Fibroblast of lung (primary cell): ENCODE results near the gene ZBBX. TPM values are rescaled to one million over a fixed set of nuclear protein-coding genes. Genes with fewer than 3 reads are reported as not detected.

Experiments used
- DNase-seq, 2 donors: peaks; one replicate each; pipeline versions ENCODE4 v3.0.0 to v3.0.0-alpha.2; 2010; ENCODE audit warnings: low read depth in 2 of 2
- H2AFZ ChIP-seq: 2 replicates; pipeline ENCODE4 v1.5.1; 2012; ENCODE audit warnings: low read length, control low read depth, inconsistent platforms
- H3K27ac ChIP-seq: 2 replicates; pipeline ENCODE4 v1.5.1; 2011; ENCODE audit warnings: low read length, control low read depth; ENCODE audit not compliant: insufficient read depth
- H3K27me3 ChIP-seq: 2 replicates; pipeline ENCODE4 v1.5.1; 2011; ENCODE audit warnings: mild to moderate bottlenecking, low read length; ENCODE audit not compliant: control insufficient read depth, insufficient read depth
- H3K36me3 ChIP-seq: 2 replicates; pipeline ENCODE4 v1.5.1; 2011; ENCODE audit warnings: low read length; ENCODE audit not compliant: control insufficient read depth, insufficient read depth
- H3K4me1 ChIP-seq: 2 replicates; pipeline ENCODE4 v1.5.1; 2011; ENCODE audit warnings: low read length; ENCODE audit not compliant: control insufficient read depth, insufficient read depth; ENCODE audit errors: extremely low read depth
- H3K4me2 ChIP-seq: 2 replicates; pipeline ENCODE4 v1.5.1; 2011; ENCODE audit warnings: low read length, control low read depth; ENCODE audit not compliant: insufficient read depth; ENCODE audit errors: extremely low read depth
- H3K4me3 ChIP-seq, 4 experiments: fragments of 200-600 bp in 1 of 4; sonication (generic) in 1 of 4; replicated peaks in 1 of 4; 2 replicates each; pipeline ENCODE4 v1.5.1; 2011 to 2016; ENCODE audit warnings: low read length in 4 of 4, low read depth in 3 of 4, mild to moderate bottlenecking in 3 of 4, control low read depth in 2 of 4, inconsistent platforms in 1 of 4, mixed read lengths in 1 of 4; ENCODE audit not compliant: insufficient read depth in 1 of 4; ENCODE audit errors: control extremely low read depth in 1 of 4
- H3K79me2 ChIP-seq: 2 replicates; pipeline ENCODE4 v1.5.1; 2012; ENCODE audit warnings: mild to moderate bottlenecking, low read length, inconsistent platforms; ENCODE audit not compliant: control insufficient read depth, insufficient read depth
- H3K9ac ChIP-seq: 2 replicates; pipeline ENCODE4 v1.5.1; 2011; ENCODE audit warnings: mild to moderate bottlenecking, low read length, control low read depth; ENCODE audit not compliant: insufficient read depth
- H3K9me3 ChIP-seq: 2 replicates; pipeline ENCODE4 v1.5.1; 2012; ENCODE audit warnings: low read depth, low read length; ENCODE audit not compliant: control insufficient read depth, insufficient read depth
- H4K20me1 ChIP-seq: 2 replicates; pipeline ENCODE4 v1.5.1; 2011; ENCODE audit warnings: low read length; ENCODE audit not compliant: control insufficient read depth, insufficient read depth; ENCODE audit errors: extremely low read depth
- CTCF ChIP-seq, 2 donors: IDR thresholded peaks in 1 of 2; conservative IDR thresholded peaks in 1 of 2; 1 replicate in 1 of 2; 2 replicates in 1 of 2; pipeline ENCODE4 v1.5.1; 2011 to 2012; ENCODE audit warnings: low read length in 2 of 2, control low read depth in 1 of 2, inconsistent platforms in 1 of 2, low read depth in 1 of 2, mild to moderate bottlenecking in 1 of 2
- EZH2 ChIP-seq: IDR thresholded peaks from 2 replicates; pipeline ENCODE4 v1.5.1; 2012; ENCODE audit warnings: low read length, control low read depth, mild to moderate bottlenecking; ENCODE audit errors: missing control alignments
- polyA plus RNA-seq, 2 donors: library from polyadenylated mRNA; depleted of rRNA in 1 of 2; stranded (reverse) in 1 of 2; unstranded in 1 of 2; fragments of >200 nt; gene quantifications; 2 replicates each; pipeline ENCODE4 v1.2.1, GENCODE V29; 2011 to 2012; ENCODE audit warnings: missing spikeins in 1 of 2
- total RNA-seq: library from RNA; depleted of rRNA; stranded (reverse); fragments of >200 nt; gene quantifications from 2 replicates; pipeline ENCODE4 v1.2.1, GENCODE V29; 2014

ZBBX gene
- total and polyA plus RNA-seq, 2 donors (not counting 1 experiment from before 2014, with no cell fraction given) = 0.17 TPM; not detected in 1

- no peaks in the 10 kb centered on the region for H3K79me2 ChIP-seq
- no peak overlapping the region for H2AFZ ChIP-seq
- TF ChIP-seq CTCF (conservative IDR thresholded peaks at IDR 0.05 in 1 of 2, IDR thresholded peaks at IDR 0.05 in 1 of 2; ENCODE audit: low read depth in 1 of 2, low read length in 2 of 2) (no peak), EZH2 (no peak)
- no peaks in the 10 kb centered on the region for H3K36me3 ChIP-seq
- no peaks in the 10 kb centered on the region for H3K9me3 ChIP-seq
- no peak overlapping the region for H3K27ac ChIP-seq
- no peaks in the 10 kb centered on the region for H3K27me3 ChIP-seq
- H3K4me3 ChIP-seq = no peak overlapping the region
- no peak overlapping the region for H3K9ac ChIP-seq
- no peaks in the 10 kb centered on the region for H3K4me1 ChIP-seq
- H3K4me2 ChIP-seq = no peak overlapping the region
- H4K20me1 ChIP-seq = no peaks in the 10 kb centered on the region
- DNase-seq = no peak
Observed at GRCh38 chr3:167306319-167306718, 73.8 kb downstream of the ZBBX start.

- Histone ChIP-seq H3K27ac (no peak overlapping the region), H3K9me3 (no peaks in the 10 kb centered on the region), H3K4me1 (no peaks in the 10 kb centered on the region), H3K36me3 (no peaks in the 10 kb centered on the region), H3K27me3 (no peaks in the 10 kb centered on the region), H4K20me1 (no peaks in the 10 kb centered on the region), H3K9ac (no peak overlapping the region), H3K4me2 (no peak overlapping the region), H2AFZ (no peak overlapping the region), H3K79me2 (no peaks in the 10 kb centered on the region), H3K4me3 (no peak overlapping the region)
- TF ChIP-seq EZH2 (no peak), CTCF (conservative IDR thresholded peaks at IDR 0.05 in 1 of 2, IDR thresholded peaks at IDR 0.05 in 1 of 2; ENCODE audit: low read depth in 1 of 2, low read length in 2 of 2) (no peak)
- DNase-seq = no peak
Observed at GRCh38 chr3:167305340-167305890, 74.7 kb downstream of the ZBBX start.

- no peaks in the 10 kb centered on the region for H3K36me3 ChIP-seq
- H3K27me3 ChIP-seq = no peaks in the 10 kb centered on the region
- H3K79me2 ChIP-seq = no peaks in the 10 kb centered on the region
- no peak overlapping the region for H3K4me2 ChIP-seq
- no peak overlapping the region for H3K27ac ChIP-seq
- H3K4me1 ChIP-seq = no peaks in the 10 kb centered on the region
- TF ChIP-seq CTCF (conservative IDR thresholded peaks at IDR 0.05 in 1 of 2, IDR thresholded peaks at IDR 0.05 in 1 of 2; ENCODE audit: low read depth in 1 of 2, low read length in 2 of 2) = no peak
- no peak for TF ChIP-seq EZH2
- no peaks in the 10 kb centered on the region for H4K20me1 ChIP-seq
- no peak for DNase-seq
- no peak overlapping the region for H2AFZ ChIP-seq
- H3K9me3 ChIP-seq = no peaks in the 10 kb centered on the region
- H3K4me3 ChIP-seq = no peak overlapping the region
- no peak overlapping the region for H3K9ac ChIP-seq
Observed at GRCh38 chr3:167304077-167304476, 76.0 kb downstream of the ZBBX start.
